Peyer's patch (tissue), 4 donors: ENCODE measurements around the gene TPM2.

Source experiments
- POLR2A ChIP-seq, 2 donors: fragments of 450-650 bp; IDR thresholded peaks; one replicate each; pipeline ENCODE4 v1.5.1; 2017; ENCODE audit warnings: antibody characterized with exemption in 2 of 2, mild to moderate bottlenecking in 2 of 2, moderate library complexity in 2 of 2
- TF ChIP-seq, protein P1 (sequence below), 6 experiments: fragments of 450-650 bp in 4 of 6; fragments of 200-600 bp in 2 of 6; sonication (generic) in 1 of 6; IDR thresholded peaks; one replicate each; pipeline ENCODE4 v1.5.1; 2017 to 2019; ENCODE audit warnings: antibody characterized with exemption in 6 of 6, mild to moderate bottlenecking in 3 of 6, moderate library complexity in 1 of 6

DNA sequence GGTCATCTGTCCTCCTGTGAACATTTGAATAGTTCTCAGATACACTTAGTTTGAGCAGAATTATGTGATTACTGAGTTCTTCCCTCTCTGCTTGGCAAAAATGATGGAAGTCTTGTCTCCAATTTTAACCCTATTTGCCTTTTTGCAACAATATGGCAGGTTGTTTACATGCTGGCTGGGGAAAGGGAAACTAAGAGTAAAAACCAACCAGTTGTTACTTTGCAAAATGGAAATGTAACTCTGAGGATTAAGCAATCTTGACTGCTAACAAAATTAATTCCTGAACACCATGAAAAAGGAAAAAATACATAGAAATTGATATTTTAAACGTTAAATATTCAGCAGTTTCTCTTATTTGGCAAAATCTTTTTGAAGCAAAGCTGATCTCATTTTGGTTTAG, 50.1 kb downstream of the TPM2 start:
- TF ChIP-seq, protein P1, sequence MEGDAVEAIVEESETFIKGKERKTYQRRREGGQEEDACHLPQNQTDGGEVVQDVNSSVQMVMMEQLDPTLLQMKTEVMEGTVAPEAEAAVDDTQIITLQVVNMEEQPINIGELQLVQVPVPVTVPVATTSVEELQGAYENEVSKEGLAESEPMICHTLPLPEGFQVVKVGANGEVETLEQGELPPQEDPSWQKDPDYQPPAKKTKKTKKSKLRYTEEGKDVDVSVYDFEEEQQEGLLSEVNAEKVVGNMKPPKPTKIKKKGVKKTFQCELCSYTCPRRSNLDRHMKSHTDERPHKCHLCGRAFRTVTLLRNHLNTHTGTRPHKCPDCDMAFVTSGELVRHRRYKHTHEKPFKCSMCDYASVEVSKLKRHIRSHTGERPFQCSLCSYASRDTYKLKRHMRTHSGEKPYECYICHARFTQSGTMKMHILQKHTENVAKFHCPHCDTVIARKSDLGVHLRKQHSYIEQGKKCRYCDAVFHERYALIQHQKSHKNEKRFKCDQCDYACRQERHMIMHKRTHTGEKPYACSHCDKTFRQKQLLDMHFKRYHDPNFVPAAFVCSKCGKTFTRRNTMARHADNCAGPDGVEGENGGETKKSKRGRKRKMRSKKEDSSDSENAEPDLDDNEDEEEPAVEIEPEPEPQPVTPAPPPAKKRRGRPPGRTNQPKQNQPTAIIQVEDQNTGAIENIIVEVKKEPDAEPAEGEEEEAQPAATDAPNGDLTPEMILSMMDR (IDR thresholded peaks at IDR 0.05), result no peak
- TF ChIP-seq POLR2A (IDR thresholded peaks at IDR 0.05), result no peak
